Mesendoderm (in vitro differentiated cells): ENCODE results near the gene TICAM2.

Source experiments
- DNase-seq: peaks from one replicate; pipeline ENCODE4 v3.0.0; 2013
- H2AK5ac ChIP-seq: 2 replicates; pipeline ENCODE4 v1.6.1; 2013; ENCODE audit warnings: low read length, inconsistent platforms
- H2BK120ac ChIP-seq: 2 replicates; pipeline ENCODE4 v1.6.1; 2013; ENCODE audit warnings: low read depth, mild to moderate bottlenecking, low read length, moderate library complexity, mixed read lengths
- H2BK15ac ChIP-seq: replicated peaks from 2 replicates; pipeline ENCODE4 v1.6.1; 2013; ENCODE audit warnings: low read depth, mild to moderate bottlenecking, moderate library complexity
- H2BK5ac ChIP-seq: 2 replicates; pipeline ENCODE4 v1.6.1; 2013; ENCODE audit warnings: low read length, inconsistent platforms
- H3K18ac ChIP-seq: 2 replicates; pipeline ENCODE4 v1.6.1; 2013; ENCODE audit warnings: mild to moderate bottlenecking, low read length, mixed read lengths
- H3K23ac ChIP-seq: one replicate; pipeline ENCODE4 v1.6.1; 2013; ENCODE audit warnings: low read length
- H3K27ac ChIP-seq: 2 replicates; pipeline ENCODE4 v1.5.1; 2013; ENCODE audit warnings: low read depth, mild to moderate bottlenecking, inconsistent platforms, low read length, moderate library complexity
- H3K27me3 ChIP-seq: 2 replicates; pipeline ENCODE4 v1.6.1; 2013; ENCODE audit warnings: low read length, control low read depth, mild to moderate bottlenecking, inconsistent platforms; ENCODE audit not compliant: insufficient read depth, poor library complexity
- H3K36me3 ChIP-seq: 2 replicates; pipeline ENCODE4 v1.6.1; 2013; ENCODE audit warnings: low read length, inconsistent platforms; ENCODE audit not compliant: control insufficient read depth, insufficient read depth
- H3K4ac ChIP-seq: one replicate; pipeline ENCODE4 v1.6.1; 2013; ENCODE audit warnings: low read depth, mild to moderate bottlenecking, low read length, moderate library complexity
- H3K4me1 ChIP-seq: 2 replicates; pipeline ENCODE4 v1.6.1; 2013; ENCODE audit warnings: low read depth, low read length, inconsistent platforms; ENCODE audit not compliant: control insufficient read depth
- H3K4me2 ChIP-seq: 2 replicates; pipeline ENCODE4 v1.6.1; 2013; ENCODE audit warnings: low read length
- H3K4me3 ChIP-seq: 2 replicates; pipeline ENCODE4 v1.5.1; 2013; ENCODE audit warnings: mild to moderate bottlenecking, low read length
- H3K56ac ChIP-seq: one replicate; pipeline ENCODE4 v1.6.1; 2013; ENCODE audit warnings: low read length
- H3K79me1 ChIP-seq: 2 replicates; pipeline ENCODE4 v1.6.1; 2013; ENCODE audit warnings: low read length, inconsistent platforms
- H3K79me2 ChIP-seq: 2 replicates; pipeline ENCODE4 v1.6.1; 2013; ENCODE audit warnings: mild to moderate bottlenecking, low read length; ENCODE audit not compliant: control insufficient read depth, insufficient read depth
- H3K9ac ChIP-seq: 2 replicates; pipeline ENCODE4 v1.6.1; 2013; ENCODE audit warnings: low read length, inconsistent platforms
- H4K5ac ChIP-seq: one replicate; pipeline ENCODE4 v1.6.1; 2013; ENCODE audit warnings: low read length
- H4K8ac ChIP-seq: one replicate; pipeline ENCODE4 v1.6.1; 2013; ENCODE audit warnings: low read depth, mild to moderate bottlenecking, control low read depth, low read length, moderate library complexity
- WGBS: extraction: QIAGEN DNeasy Blood & Tissue Kit; methylation state at CpG from one replicate; pipeline ENCODE4 v1.1.7; 2013; ENCODE audit warnings: low lambda C conversion rate, missing lambda C conversion rate; ENCODE audit not compliant: insufficient coverage; ENCODE audit errors: extremely low coverage; 5-methylcytosine and 5-hydroxymethylcytosine counted together

TICAM2 gene

DNA sequence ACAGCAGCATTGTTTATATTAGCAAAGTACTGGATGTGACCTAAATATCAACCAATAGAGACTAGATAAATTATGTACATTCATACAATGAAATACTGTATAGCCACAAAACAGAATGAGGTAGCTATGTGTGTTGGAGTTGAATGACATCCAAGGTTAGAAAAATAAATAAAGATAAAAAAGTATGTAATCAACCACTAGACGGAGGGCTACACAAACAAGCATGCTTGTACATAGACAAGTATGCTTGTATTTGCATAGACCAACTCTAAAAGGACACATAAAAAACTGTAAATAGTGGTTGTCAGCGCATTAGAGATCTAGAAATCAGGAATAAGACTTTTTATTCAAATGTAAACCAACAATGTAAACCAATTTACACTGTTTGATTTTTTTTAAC, 60.7 kb downstream of the TICAM2 start:
- Histone ChIP-seq H3K4me1 (no peaks in the 10 kb centered on the region), H3K4me2 (no peak overlapping the region), H3K4me3 (no peak overlapping the region), H2AK5ac (no peak overlapping the region), H3K27me3 (no peaks in the 10 kb centered on the region), H3K18ac (no peak overlapping the region), H4K5ac (no peak overlapping the region), H2BK15ac (no peak overlapping the region), H3K56ac (no peak overlapping the region), H4K8ac (no peak overlapping the region), H3K23ac (no peak overlapping the region), H3K36me3 (no peaks in the 10 kb centered on the region), H3K27ac (no peak overlapping the region), H3K79me1 (peaks cover 11% of the 10 kb centered on the region), H2BK120ac (no peak overlapping the region), H3K79me2 (peaks cover 54% of the 10 kb centered on the region), H3K9ac (no peak overlapping the region), H3K4ac (no peak overlapping the region), H2BK5ac (no peak overlapping the region)
- DNase-seq: no peak
- no CpG with 5 or more reads among the region's 2 CpGs for WGBS

DNA sequence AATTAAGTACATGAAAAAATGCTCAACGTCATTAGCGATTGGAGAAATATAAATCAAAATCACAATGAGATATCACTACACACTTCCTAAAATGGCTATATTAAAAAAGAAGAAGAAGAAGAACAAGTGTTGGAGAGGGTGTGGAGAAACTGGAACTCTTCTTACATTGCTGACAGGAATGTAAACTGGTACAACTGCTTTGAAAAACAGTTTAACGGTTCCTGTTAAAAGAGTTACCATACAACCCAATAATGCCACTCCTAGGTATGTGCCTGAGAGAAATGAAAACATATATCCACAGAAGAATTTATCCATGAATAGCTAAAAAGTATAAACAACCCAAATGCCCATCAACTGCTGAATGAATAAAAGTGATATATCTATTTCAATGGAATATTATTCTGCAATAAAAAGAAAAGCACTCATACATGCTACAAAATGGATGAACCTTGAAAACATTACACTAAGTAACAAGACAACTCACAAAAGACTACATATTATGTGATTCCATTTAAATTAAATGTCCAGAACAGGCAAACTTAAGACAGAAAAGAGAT, 66.7 kb downstream of the TICAM2 start:
- Histone ChIP-seq H3K27ac (no peak overlapping the region), H3K36me3 (no peaks in the 10 kb centered on the region), H3K4me3 (no peak overlapping the region), H2AK5ac (no peak overlapping the region), H3K9ac (no peak overlapping the region), H3K79me2 (peaks cover 50% of the 10 kb centered on the region), H3K18ac (no peak overlapping the region), H2BK15ac (no peak overlapping the region), H3K23ac (no peak overlapping the region), H3K4ac (no peak overlapping the region), H3K4me2 (no peak overlapping the region), H2BK120ac (no peak overlapping the region), H3K4me1 (no peaks in the 10 kb centered on the region), H4K8ac (no peak overlapping the region), H4K5ac (no peak overlapping the region), H3K79me1 (peaks cover 11% of the 10 kb centered on the region), H2BK5ac (no peak overlapping the region), H3K56ac (no peak overlapping the region), H3K27me3 (no peaks in the 10 kb centered on the region)
- WGBS: no CpG with 5 or more reads among the region's 3 CpGs
- DNase-seq: no peak

DNA sequence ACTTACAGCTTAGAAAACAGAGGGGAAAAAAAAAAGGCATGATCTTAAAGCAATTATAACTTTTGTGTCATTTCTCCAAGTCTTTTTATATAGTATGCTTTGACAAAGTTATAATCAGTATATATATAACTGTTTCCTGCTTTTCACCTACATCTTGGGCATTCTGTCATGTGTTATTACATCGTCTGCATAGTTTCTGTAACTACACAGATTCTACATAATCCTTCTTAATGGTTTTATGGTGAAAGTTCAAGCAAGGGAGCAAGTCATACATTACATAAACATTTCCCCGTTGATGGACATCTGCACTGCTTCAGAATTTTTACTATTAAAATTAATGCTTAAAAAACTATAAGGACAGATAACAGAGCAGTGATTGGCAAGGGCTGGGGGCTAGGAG, 69.8 kb downstream of the TICAM2 start:
- no peak overlapping the region for H3K9ac ChIP-seq
- no peak overlapping the region for H3K18ac ChIP-seq
- no peak overlapping the region for H3K27ac ChIP-seq
- no peaks in the 10 kb centered on the region for H3K4me1 ChIP-seq
- H2BK5ac ChIP-seq: no peak overlapping the region
- H3K79me1 ChIP-seq: peaks cover 7% of the 10 kb centered on the region
- H3K36me3 ChIP-seq: no peaks in the 10 kb centered on the region
- H3K4ac ChIP-seq: no peak overlapping the region
- WGBS: no CpG with 5 or more reads among the region's 2 CpGs
- H2AK5ac ChIP-seq: no peak overlapping the region
- H2BK15ac ChIP-seq: no peak overlapping the region
- H3K4me3 ChIP-seq: no peak overlapping the region
- no peak overlapping the region for H3K23ac ChIP-seq
- no peak overlapping the region for H4K8ac ChIP-seq
- DNase-seq: no peak
- H3K27me3 ChIP-seq: no peaks in the 10 kb centered on the region
- no peak overlapping the region for H3K56ac ChIP-seq
- H3K4me2 ChIP-seq: no peak overlapping the region
- H4K5ac ChIP-seq: no peak overlapping the region
- H2BK120ac ChIP-seq: no peak overlapping the region
- H3K79me2 ChIP-seq: peaks cover 32% of the 10 kb centered on the region

DNA sequence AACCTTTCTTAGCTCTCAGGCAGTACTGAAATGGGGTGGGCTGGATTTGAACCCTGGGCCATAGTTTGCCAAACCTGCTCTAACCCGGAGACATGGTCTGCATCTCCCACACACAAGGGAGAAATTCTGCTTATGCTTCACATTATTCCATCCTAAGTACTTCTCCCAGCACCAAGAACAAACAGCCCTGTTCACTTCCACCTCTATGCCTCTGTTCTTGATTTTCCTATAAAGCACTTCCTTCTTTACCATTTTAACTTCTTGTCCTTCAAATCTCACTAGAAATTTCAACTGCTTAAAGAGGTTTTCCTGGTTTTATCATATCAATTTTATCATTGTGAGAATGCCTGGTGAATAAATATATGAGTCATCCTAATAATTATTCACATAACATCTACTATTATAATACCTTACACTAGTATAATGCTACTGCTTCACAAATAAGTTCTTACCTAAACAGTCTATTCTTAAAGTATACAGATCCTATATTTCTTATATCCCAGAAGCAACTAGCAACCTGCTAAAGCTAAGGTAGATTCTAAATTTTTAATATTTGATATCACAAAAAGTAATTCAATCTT, 70.4 kb downstream of the TICAM2 start:
- H3K4me3 ChIP-seq: no peak overlapping the region
- no peaks in the 10 kb centered on the region for H3K36me3 ChIP-seq
- H4K8ac ChIP-seq: no peak overlapping the region

DNA sequence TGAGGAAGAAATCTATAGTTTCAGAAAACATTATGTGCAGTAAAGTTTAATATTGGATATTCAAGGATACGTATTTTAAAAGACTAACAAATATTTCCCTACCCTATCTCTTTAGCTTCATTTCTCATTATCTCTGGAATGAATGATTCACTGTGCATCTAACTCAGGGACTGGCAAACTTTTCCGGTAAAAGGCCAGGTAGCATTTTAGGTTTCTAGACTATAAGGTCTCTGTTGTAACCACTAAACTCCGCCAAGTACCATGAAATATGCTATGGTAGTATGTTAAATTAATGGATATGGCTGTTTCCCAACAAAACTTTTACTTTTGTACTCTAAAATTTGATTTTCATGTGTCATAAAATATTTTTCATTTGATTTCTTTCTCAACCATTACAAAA, 70.9 kb downstream of the TICAM2 start:
- H4K5ac ChIP-seq: no peak overlapping the region
- no peaks in the 10 kb centered on the region for H3K36me3 ChIP-seq
- H3K79me1 ChIP-seq: peaks cover 4% of the 10 kb centered on the region
- H3K56ac ChIP-seq: no peak overlapping the region
- no peak overlapping the region for H2BK5ac ChIP-seq
- H3K4me1 ChIP-seq: no peaks in the 10 kb centered on the region
- H3K79me2 ChIP-seq: peaks cover 21% of the 10 kb centered on the region
- no CpG with 5 or more reads among the region's 3 CpGs for WGBS
- no peak overlapping the region for H3K4me3 ChIP-seq
- no peak overlapping the region for H2BK15ac ChIP-seq
- no peak overlapping the region for H2BK120ac ChIP-seq
- H2AK5ac ChIP-seq: no peak overlapping the region
- no peak overlapping the region for H4K8ac ChIP-seq
- no peaks in the 10 kb centered on the region for H3K27me3 ChIP-seq
- no peak overlapping the region for H3K27ac ChIP-seq
- no peak overlapping the region for H3K4ac ChIP-seq
- no peak overlapping the region for H3K23ac ChIP-seq
- DNase-seq: no peak
- H3K4me2 ChIP-seq: no peak overlapping the region
- H3K9ac ChIP-seq: no peak overlapping the region
- H3K18ac ChIP-seq: no peak overlapping the region

More for the DNA sequence above, 70.4 kb downstream of the TICAM2 start:
- no peaks in the 10 kb centered on the region for H3K4me1 ChIP-seq
- H2AK5ac ChIP-seq: no peak overlapping the region
- no peak overlapping the region for H2BK120ac ChIP-seq
- no peak overlapping the region for H3K56ac ChIP-seq
- H3K27ac ChIP-seq: no peak overlapping the region
- H3K27me3 ChIP-seq: no peaks in the 10 kb centered on the region
- WGBS: no CpG with 5 or more reads among the region's 1 CpG
- H2BK5ac ChIP-seq: no peak overlapping the region
- no peak overlapping the region for H3K18ac ChIP-seq
- DNase-seq: no peak
- H3K79me1 ChIP-seq: peaks cover 3% of the 10 kb centered on the region
- H3K79me2 ChIP-seq: peaks cover 26% of the 10 kb centered on the region
- H3K23ac ChIP-seq: no peak overlapping the region
- H2BK15ac ChIP-seq: no peak overlapping the region
- no peak overlapping the region for H4K5ac ChIP-seq
- no peak overlapping the region for H3K9ac ChIP-seq
- H3K4ac ChIP-seq: no peak overlapping the region
- no peak overlapping the region for H3K4me2 ChIP-seq

GRCh38 chr5:115530426-115530825, 71.9 kb downstream of the TICAM2 start:
- Histone ChIP-seq H3K4me2 (no peak overlapping the region), H2BK15ac (no peak overlapping the region), H3K23ac (no peak overlapping the region), H3K27ac (no peak overlapping the region), H2AK5ac (no peak overlapping the region), H3K27me3 (no peaks in the 10 kb centered on the region), H3K18ac (no peak overlapping the region), H4K8ac (no peak overlapping the region), H4K5ac (no peak overlapping the region), H3K4ac (no peak overlapping the region), H2BK5ac (no peak overlapping the region), H3K79me1 (peaks cover 2% of the 10 kb centered on the region), H3K56ac (no peak overlapping the region), H2BK120ac (no peak overlapping the region), H3K36me3 (no peaks in the 10 kb centered on the region), H3K79me2 (peaks cover 15% of the 10 kb centered on the region), H3K9ac (no peak overlapping the region), H3K4me1 (no peaks in the 10 kb centered on the region), H3K4me3 (no peak overlapping the region)
- no peak for DNase-seq
- no CpG with 5 or more reads among the region's 3 CpGs for WGBS
